ENCODE results near the gene CMIP. TPM values are rescaled to one million over a fixed set of nuclear protein-coding genes. Genes with fewer than 3 reads are reported as not detected.

Gene CMIP
- total RNA-seq, 1 donor from 2014 or later: 46.6 TPM

DNA sequence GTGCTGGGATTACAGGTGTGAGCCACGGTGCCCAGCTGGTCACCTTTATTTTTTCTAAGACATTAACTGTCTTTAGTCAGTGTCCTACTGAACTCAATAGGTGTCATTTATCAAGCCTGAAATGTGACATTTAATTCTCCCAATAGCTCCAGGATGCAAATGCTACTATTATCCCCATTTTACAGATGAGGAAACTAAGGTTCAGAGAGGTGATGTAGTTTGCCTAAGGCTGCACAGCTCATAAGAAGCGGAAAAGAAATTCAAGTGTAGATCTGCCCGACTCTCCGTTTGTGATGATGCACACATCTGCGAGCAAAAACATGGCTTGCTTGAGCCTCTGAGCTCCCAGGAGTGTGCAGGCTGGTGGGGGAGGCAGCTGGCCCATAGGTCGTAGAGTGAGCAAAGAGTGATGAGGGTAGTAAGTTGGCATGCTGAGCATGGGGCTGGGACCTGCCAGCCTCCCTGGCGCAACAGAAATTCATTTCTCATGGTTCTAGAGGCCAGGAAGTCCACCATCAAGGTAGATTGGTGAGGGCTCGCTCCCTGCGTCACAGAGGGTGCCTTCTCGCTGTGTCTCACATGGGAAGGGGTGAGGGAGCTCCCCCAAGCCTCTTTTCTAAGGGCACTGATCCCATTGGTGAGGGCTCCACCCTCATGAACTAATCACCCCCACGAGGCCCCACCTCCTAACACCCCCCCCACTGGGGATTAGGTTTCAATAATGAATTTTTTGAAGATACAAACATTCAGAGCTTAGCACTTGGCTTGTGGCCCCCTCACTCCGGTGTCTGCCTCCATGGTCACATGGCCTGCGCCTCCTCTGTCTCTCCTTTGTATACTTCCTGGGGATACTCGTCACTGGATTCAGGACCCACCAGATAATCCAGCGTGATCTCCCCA is 193.0 kb downstream of the CMIP start:
- TF ChIP-seq, protein P1, sequence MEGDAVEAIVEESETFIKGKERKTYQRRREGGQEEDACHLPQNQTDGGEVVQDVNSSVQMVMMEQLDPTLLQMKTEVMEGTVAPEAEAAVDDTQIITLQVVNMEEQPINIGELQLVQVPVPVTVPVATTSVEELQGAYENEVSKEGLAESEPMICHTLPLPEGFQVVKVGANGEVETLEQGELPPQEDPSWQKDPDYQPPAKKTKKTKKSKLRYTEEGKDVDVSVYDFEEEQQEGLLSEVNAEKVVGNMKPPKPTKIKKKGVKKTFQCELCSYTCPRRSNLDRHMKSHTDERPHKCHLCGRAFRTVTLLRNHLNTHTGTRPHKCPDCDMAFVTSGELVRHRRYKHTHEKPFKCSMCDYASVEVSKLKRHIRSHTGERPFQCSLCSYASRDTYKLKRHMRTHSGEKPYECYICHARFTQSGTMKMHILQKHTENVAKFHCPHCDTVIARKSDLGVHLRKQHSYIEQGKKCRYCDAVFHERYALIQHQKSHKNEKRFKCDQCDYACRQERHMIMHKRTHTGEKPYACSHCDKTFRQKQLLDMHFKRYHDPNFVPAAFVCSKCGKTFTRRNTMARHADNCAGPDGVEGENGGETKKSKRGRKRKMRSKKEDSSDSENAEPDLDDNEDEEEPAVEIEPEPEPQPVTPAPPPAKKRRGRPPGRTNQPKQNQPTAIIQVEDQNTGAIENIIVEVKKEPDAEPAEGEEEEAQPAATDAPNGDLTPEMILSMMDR (conservative IDR thresholded peaks at IDR 0.05): no peak
- no peaks in the 10 kb centered on the region for H3K36me3 Mint-ChIP-seq
- H3K27me3 Mint-ChIP-seq: no peaks in the 10 kb centered on the region
- peak overlapping the region; percentile 89 for H3K27ac Mint-ChIP-seq
- peak overlapping the region; percentile 43 for H3K4me3 Mint-ChIP-seq
- no peak for DNase-seq (ENCODE audit: extremely low spot score, unreplicated experiment)
- H3K9me3 Mint-ChIP-seq: no peaks in the 10 kb centered on the region
- peaks cover 59% of the 10 kb centered on the region for H3K4me1 Mint-ChIP-seq (ENCODE audit: unreplicated experiment)

DNA sequence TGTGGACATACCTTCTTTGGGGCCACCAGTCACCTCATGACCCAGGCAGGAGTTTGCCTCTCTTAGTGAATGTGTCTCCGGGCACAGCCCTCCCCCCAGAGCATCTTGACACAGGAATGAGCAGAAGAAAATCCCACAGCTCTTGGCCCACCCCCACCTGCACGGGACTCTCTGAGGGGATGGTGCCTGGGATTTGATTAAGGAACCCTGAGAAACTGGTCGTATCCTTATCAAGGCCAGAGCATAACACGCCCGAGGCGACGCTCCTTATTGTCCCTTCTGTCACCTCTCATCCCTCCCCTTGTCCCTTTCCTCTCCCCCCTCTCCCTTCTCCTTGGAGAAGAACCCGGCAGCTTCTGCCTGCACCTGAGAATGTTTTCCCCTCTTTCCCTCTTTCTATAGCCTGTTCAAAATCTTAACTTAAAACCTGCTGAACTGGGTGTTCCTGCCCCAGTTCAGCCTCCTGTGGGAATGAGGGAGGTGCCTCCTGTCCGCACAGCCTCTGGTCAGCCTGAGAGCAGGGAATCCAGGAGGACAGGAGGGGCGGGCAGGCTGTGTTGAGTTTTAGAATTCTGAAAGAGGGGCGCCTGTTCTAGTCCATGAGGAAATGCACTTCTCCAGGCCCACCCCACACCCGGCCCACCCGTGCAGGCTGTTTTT is 193.8 kb downstream of the CMIP start:
- Mint-ChIP-seq H3K4me3 (peak overlapping the region; percentile 75), H3K36me3 (peaks cover 4% of the 10 kb centered on the region)

DNA sequence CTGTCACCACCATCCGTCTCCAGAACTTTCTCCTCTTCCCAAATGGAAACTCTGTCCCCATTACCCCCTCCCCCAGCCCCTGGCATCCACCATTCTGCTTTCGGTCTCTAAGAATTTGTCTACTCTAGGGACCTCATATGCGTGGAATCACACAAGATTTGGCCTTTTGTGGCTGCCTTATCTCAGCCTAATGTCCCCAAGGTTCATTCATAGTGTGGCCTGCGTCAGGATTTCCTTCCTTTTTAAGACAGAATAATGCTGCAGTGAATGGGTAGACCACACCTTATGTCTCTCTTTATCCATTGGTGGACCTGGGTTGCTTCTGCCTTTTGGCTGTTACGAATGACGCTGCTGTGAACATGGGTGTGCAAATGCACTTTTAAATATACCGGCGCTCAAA is 194.7 kb downstream of the CMIP start:
- Mint-ChIP-seq H3K4me3 (no peak overlapping the region), H3K9me3 (no peaks in the 10 kb centered on the region), H3K27ac (peak overlapping the region; percentile 89), H3K36me3 (peaks cover 4% of the 10 kb centered on the region), H3K4me1 (ENCODE audit: unreplicated experiment) (peaks cover 51% of the 10 kb centered on the region), H3K27me3 (no peaks in the 10 kb centered on the region)
- no peak for DNase-seq (ENCODE audit: extremely low spot score, unreplicated experiment)
- TF ChIP-seq, protein P1 (conservative IDR thresholded peaks at IDR 0.05): no peak

More for the DNA sequence above, 193.8 kb downstream of the CMIP start:
- no peaks in the 10 kb centered on the region for H3K9me3 Mint-ChIP-seq
- peaks cover 51% of the 10 kb centered on the region for H3K4me1 Mint-ChIP-seq (ENCODE audit: unreplicated experiment)
- TF ChIP-seq, protein P1 (conservative IDR thresholded peaks at IDR 0.05): no peak
- DNase-seq (ENCODE audit: extremely low spot score, unreplicated experiment): no peak
- H3K27me3 Mint-ChIP-seq: no peaks in the 10 kb centered on the region
- peak overlapping the region; percentile 89 for H3K27ac Mint-ChIP-seq

DNA sequence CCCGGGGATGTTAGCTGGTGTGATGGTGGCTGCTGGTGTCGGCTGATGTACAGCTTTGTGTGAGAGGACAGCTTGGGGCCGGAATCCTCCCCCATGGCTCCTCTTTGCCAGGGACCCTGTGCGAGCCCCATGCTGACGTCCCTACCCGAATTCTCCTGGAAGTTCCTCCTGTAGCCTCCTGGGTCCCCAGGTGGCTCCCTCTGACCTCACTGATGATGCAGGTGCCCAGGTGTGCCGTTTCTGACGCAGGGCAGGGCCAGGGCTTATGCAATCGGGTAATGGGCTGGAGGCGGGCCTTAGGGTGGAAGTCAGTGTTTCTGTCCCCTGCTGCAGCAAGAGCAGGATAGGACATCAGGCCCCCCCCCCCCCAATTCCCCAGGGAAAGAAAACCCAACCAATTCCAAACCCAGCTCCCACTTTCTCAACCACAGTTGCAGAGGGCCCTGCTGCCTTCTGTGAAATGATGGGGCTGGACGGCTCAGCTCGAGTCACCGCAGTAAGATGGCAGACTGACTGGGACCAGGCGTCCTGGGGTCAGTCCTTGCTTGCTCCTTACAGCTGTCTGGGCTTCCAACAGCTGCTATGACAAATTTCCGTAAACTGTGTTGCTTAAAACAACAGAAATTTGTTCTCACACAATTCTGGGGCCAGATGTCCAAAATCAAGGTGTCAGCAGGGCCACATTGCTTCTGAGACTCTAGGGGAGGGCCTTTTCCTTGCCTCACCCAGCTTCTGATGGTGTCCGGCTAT is 195.5 kb downstream of the CMIP start:
- Mint-ChIP-seq H3K36me3 (peaks cover 4% of the 10 kb centered on the region), H3K27ac (no peak overlapping the region), H3K27me3 (no peaks in the 10 kb centered on the region), H3K4me1 (ENCODE audit: unreplicated experiment) (peaks cover 47% of the 10 kb centered on the region), H3K9me3 (no peaks in the 10 kb centered on the region), H3K4me3 (no peak overlapping the region)
- TF ChIP-seq, protein P1 (conservative IDR thresholded peaks at IDR 0.05): no peak
- DNase-seq (ENCODE audit: extremely low spot score, unreplicated experiment): no peak

DNA sequence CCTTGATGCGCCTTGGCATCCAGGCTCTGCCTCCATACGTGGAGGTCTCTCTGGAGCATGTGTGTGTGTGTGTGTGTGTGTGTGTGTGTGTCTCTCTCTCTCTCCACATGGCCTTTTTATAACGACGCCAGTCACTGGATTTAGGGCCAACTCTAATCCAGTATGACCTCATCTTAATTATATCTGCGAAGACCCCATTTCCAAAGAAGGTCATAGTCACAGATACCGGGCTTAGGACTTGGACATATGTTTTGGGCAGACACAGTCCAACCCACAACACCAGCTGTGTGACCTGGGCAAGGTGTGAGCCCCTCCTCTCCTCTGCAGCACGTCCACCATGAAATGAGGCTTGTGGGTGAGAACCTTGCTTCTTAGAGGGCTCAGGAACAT is 196.1 kb downstream of the CMIP start:
- Mint-ChIP-seq H3K36me3 (peaks cover 4% of the 10 kb centered on the region), H3K9me3 (no peaks in the 10 kb centered on the region), H3K4me1 (ENCODE audit: unreplicated experiment) (peaks cover 45% of the 10 kb centered on the region), H3K27me3 (no peaks in the 10 kb centered on the region), H3K27ac (peak overlapping the region; percentile 63), H3K4me3 (no peak overlapping the region)
- no peak for DNase-seq (ENCODE audit: extremely low spot score, unreplicated experiment)
- TF ChIP-seq, protein P1 (conservative IDR thresholded peaks at IDR 0.05): no peak
